Heart left ventricle (tissue), 16 donors: ENCODE results near the gene FSTL4. TPM values are rescaled to one million over a fixed set of nuclear protein-coding genes. Genes with fewer than 3 reads are reported as not detected.

Source experiments
- ATAC-seq, 4 donors: fragments of 200-7000 bp; cut with Tn5 transposase; one replicate each; pipeline ENCODE4 v1.9.1; 2020 to 2022; ENCODE audit warnings: moderate library complexity in 4 of 4, mild to moderate bottlenecking in 3 of 4, moderate number of reproducible peaks in 1 of 4
- DNase-seq, 5 donors: peaks; one replicate each; pipeline ENCODE4 v3.0.0-alpha.2; 2020
- H3K27ac ChIP-seq, 12 donors: fragments of 200-600 bp; sonication (generic) in 4 of 12; one replicate each; pipeline versions ENCODE4 v1.5.0 to v1.8.0; 2016 to 2022; ENCODE audit warnings: mild to moderate bottlenecking in 2 of 12
- H3K27me3 ChIP-seq, 9 donors: fragments of 200-600 bp; sonication (generic) in 2 of 9; one replicate each; pipeline versions ENCODE4 v1.5.1 to v1.8.0; 2016 to 2022; ENCODE audit warnings: mild to moderate bottlenecking in 3 of 9
- H3K36me3 ChIP-seq, 9 donors: fragments of 200-600 bp; sonication (generic) in 2 of 9; one replicate each; pipeline versions ENCODE4 v1.5.0 to v1.8.0; 2018 to 2022; ENCODE audit warnings: mild to moderate bottlenecking in 2 of 9
- H3K4me1 ChIP-seq, 12 donors: fragments of 200-600 bp; sonication (generic) in 4 of 12; one replicate each; pipeline versions ENCODE4 v1.5.0 to v1.8.0; 2016 to 2022; ENCODE audit warnings: mild to moderate bottlenecking in 3 of 12
- H3K4me3 ChIP-seq, 12 donors: fragments of 200-600 bp; sonication (generic) in 4 of 12; one replicate each; pipeline versions ENCODE4 v1.5.0 to v1.8.0; 2017 to 2022; ENCODE audit warnings: mild to moderate bottlenecking in 9 of 12, moderate library complexity in 4 of 12
- H3K9me3 ChIP-seq, 12 donors: fragments of 200-600 bp; sonication (generic) in 4 of 12; one replicate each; pipeline versions ENCODE4 v1.5.0 to v1.8.0; 2016 to 2022; ENCODE audit warnings: mild to moderate bottlenecking in 1 of 12
- CTCF ChIP-seq, 12 donors: fragments of 200-600 bp; sonication (generic) in 4 of 12; IDR thresholded peaks; one replicate each; pipeline versions ENCODE4 v1.5.0 to v1.8.0; 2018 to 2022; ENCODE audit warnings: antibody characterized with exemption in 12 of 12, mild to moderate bottlenecking in 5 of 12
- POLR2A ChIP-seq, 2 donors: fragments of 450-650 bp; IDR thresholded peaks; one replicate each; pipeline ENCODE4 v1.6.1; 2017; ENCODE audit warnings: antibody characterized with exemption in 2 of 2, mild to moderate bottlenecking in 2 of 2, moderate library complexity in 2 of 2
- WGBS, 4 donors: extraction: QIAGEN DNeasy Blood & Tissue Kit in 2 of 4; methylation state at CpG; one replicate each; pipeline versions ENCODE4 v1.1.5 to v1.1.7; 2013 to 2018; 5-methylcytosine and 5-hydroxymethylcytosine counted together
- intact Hi-C, 10 donors: fragments of 100-400 bp; cut with DNase I; formaldehyde crosslinking; loops; one replicate each; pipeline versions ENCODE4 v1.11.1 to v1.14.2; 2022
- polyA plus RNA-seq, 2 donors: library from polyadenylated mRNA; stranded (reverse); fragments of 200-250 nt; gene quantifications; one replicate each; pipeline ENCODE4 v1.2.3, GENCODE V29; 2013
- total RNA-seq, 9 donors: library from RNA; depleted of rRNA in 2 of 9; stranded (reverse); fragments of >200 nt in 2 of 9; fragmentation: NEBNext Ultra II Directional in 3 of 9; extraction: Animal tissue kit (Norgen Biotek cat#: 25700) in 3 of 9; gene quantifications; one replicate each; pipeline versions ENCODE4 v1.1.0 to v1.2.4, GENCODE V29; 2016 to 2023
- donor health status: ischemic (EF 13 %, LVEDD 7.1; RV severe dilation, severe dysfunction).
- donor health status: healthy with polysubstance abuse.
- donor health status: DM: no; HTN: yes; CAD: no.
- donor health status: DM: no; HTN: no; CAD: no.
- donor health status: ischemic (EF 25% LVEDD 6.9; RV normal size, moderate dysfunction).
- donor health status: ischemic (EF 25% LVEDD 5.7; RV mildly dilated, moderate dysfunction).
- donor health status: healthy.
- donor health status: DM: yes; HTN: yes; CAD: no.
- donor health status: ischemic (EF 35%, LVEDD 5.7; RV mildly dilated, moderate dysfunction).
- donor health status: nonischemic (EF 11% LVEDD 7.7; RV severe dilation, severe dysfunction).
- donor health status: DM: yes; HTN: yes; CAD: no.
- donor health status: PGD.
- donor health status: ischemic (EF 29% LVEDD 5.4; RV normal size, mild dysfunction).
- donor health status: nonischemic (EF 23%, LVEDD 6.1; RV moderate dilation, normal function).

FSTL4 gene
- total and polyA plus RNA-seq, 11 donors, result 0.01 to 0.39 (median 0.17) TPM; not detected in 6

GRCh38 chr5:133469252-133469651 lies 143.1 kb downstream of the FSTL4 start:
- no peak for TF ChIP-seq POLR2A (IDR thresholded peaks at IDR 0.05)
- no peak for TF ChIP-seq CTCF (IDR thresholded peaks at IDR 0.05)
- DNase-seq (no peak), ATAC-seq (peak in 3 of 4 donors; percentile 19 to 64 (median 37))
- Histone ChIP-seq H3K9me3 (no peaks in the 10 kb centered on the region), H3K4me1 (peaks cover 0 to 6% (median 0%) of the 10 kb centered on the region in 12 donors), H3K36me3 (no peaks in the 10 kb centered on the region), H3K27ac (no peak overlapping the region), H3K27me3 (peaks cover 0 to 23% (median 0%) of the 10 kb centered on the region in 9 donors), H3K4me3 (no peak overlapping the region)
- 61 to 91% (median 84%) methylated on average over 2 of the region's 2 CpGs for WGBS, 4 donors
- intact Hi-C loops, result no loop called here

- H3K4me3 ChIP-seq, result no peak overlapping the region
- DNase-seq (no peak), ATAC-seq (no peak)
- H3K9me3 ChIP-seq, result no peaks in the 10 kb centered on the region
- no peaks in the 10 kb centered on the region for H3K36me3 ChIP-seq
- no peak for TF ChIP-seq CTCF (IDR thresholded peaks at IDR 0.05)
- TF ChIP-seq POLR2A (IDR thresholded peaks at IDR 0.05), result no peak
- WGBS, 4 donors, result 78 to 88% (median 83%) methylated on average over 6 of the region's 6 CpGs
- intact Hi-C loops, result no loop called here
- H3K27me3 ChIP-seq, result peaks cover 0 to 16% (median 0%) of the 10 kb centered on the region in 9 donors
- no peak overlapping the region for H3K27ac ChIP-seq
- H3K4me1 ChIP-seq, result peaks cover 0 to 6% (median 0%) of the 10 kb centered on the region in 12 donors
These were observed 143.7 kb downstream of the FSTL4 start for GRCh38 chr5:133468596-133468995.

- no peaks in the 10 kb centered on the region for H3K9me3 ChIP-seq
These were observed 144.4 kb downstream of the FSTL4 start for GRCh38 chr5:133467826-133468463.

More at GRCh38 chr5:133467826-133468463, 144.4 kb downstream of the FSTL4 start:
- peaks cover 0 to 11% (median 0%) of the 10 kb centered on the region in 9 donors for H3K27me3 ChIP-seq
- H3K4me3 ChIP-seq, result no peak overlapping the region
- intact Hi-C loops, result no loop called here
- H3K27ac ChIP-seq, result no peak overlapping the region
- ATAC-seq, result no peak
- 73 to 78% (median 73%) methylated on average over 3 to 4 of the region's 4 CpGs for WGBS, 4 donors
- TF ChIP-seq CTCF (IDR thresholded peaks at IDR 0.05) (no peak), POLR2A (IDR thresholded peaks at IDR 0.05) (no peak)
- peaks cover 0 to 6% (median 0%) of the 10 kb centered on the region in 12 donors for H3K4me1 ChIP-seq
- no peak for DNase-seq
- no peaks in the 10 kb centered on the region for H3K36me3 ChIP-seq
